A673 (cell line): ENCODE results near the gene RNU6-9. TPM values are rescaled to one million over a fixed set of nuclear protein-coding genes. Genes with fewer than 3 reads are reported as not detected.
A peak's percentile ranks its signal among the peaks of the same experiment; 100 is the strongest.

Experiments
- BruUV-seq: library from RNA; stranded (reverse); fragments of 400-500 nt; replicated peaks from 2 replicates; lab custom pipeline; 2021; lab: Mats Ljungman, UMichigan
- CTCF ChIA-PET: fragments of 300-600 bp; sonication (Branson Sonifier 250); formaldehyde crosslinking; loops from one replicate; lab custom pipeline; 2022; ENCODE audit warnings: antibody characterized with exemption; lab: Charles Lee
- POLR2A ChIA-PET: fragments of 300-600 bp; sonication (Branson Sonifier 250); formaldehyde crosslinking; loops from one replicate; lab custom pipeline; 2022; ENCODE audit warnings: antibody characterized with exemption; ENCODE audit not compliant: low non-redundant PET; lab: Charles Lee
- DNase-seq: peaks from one replicate; pipeline ENCODE4 v3.0.0-alpha.2; 2015; ENCODE audit warnings: low spot score
- H3K27ac ChIP-seq: fragments of 200-600 bp; sonication (generic); 2 replicates; pipeline ENCODE4 v1.5.1; 2016; ENCODE audit warnings: mixed run types, low read depth, mild to moderate bottlenecking, mixed read lengths, antibody characterized with exemption, low read length; ENCODE audit not compliant: poor library complexity, severe bottlenecking
- H3K27me3 ChIP-seq: fragments of 200-600 bp; sonication (generic); replicated peaks from 2 replicates; pipeline ENCODE4 v1.6.1; 2017; ENCODE audit warnings: mixed run types, low read depth, mild to moderate bottlenecking, mixed read lengths, antibody characterized with exemption, low read length; ENCODE audit not compliant: insufficient read depth, poor library complexity
- H3K36me3 ChIP-seq: fragments of 200-600 bp; sonication (generic); 2 replicates; pipeline ENCODE4 v1.6.1; 2016; ENCODE audit warnings: mixed run types, mild to moderate bottlenecking, mixed read lengths, antibody characterized with exemption, low read length; ENCODE audit not compliant: insufficient read depth, poor library complexity, severe bottlenecking
- H3K4me1 ChIP-seq: fragments of 200-600 bp; sonication (generic); 2 replicates; pipeline ENCODE4 v1.6.1; 2017; ENCODE audit warnings: mixed run types, mild to moderate bottlenecking, mixed read lengths, antibody characterized with exemption, low read length; ENCODE audit not compliant: insufficient read depth, poor library complexity, severe bottlenecking
- H3K4me3 ChIP-seq: fragments of 200-600 bp; sonication (generic); 2 replicates; pipeline ENCODE4 v1.5.1; 2016; ENCODE audit warnings: low read depth, mixed run types, mild to moderate bottlenecking, mixed read lengths, low read length; ENCODE audit not compliant: poor library complexity, severe bottlenecking
- H3K9me3 ChIP-seq: fragments of 200-600 bp; sonication (generic); 2 replicates; pipeline ENCODE4 v1.6.1; 2016; ENCODE audit warnings: mixed run types, low read depth, mild to moderate bottlenecking, mixed read lengths, antibody characterized with exemption, low read length; ENCODE audit not compliant: poor library complexity, severe bottlenecking
- EZH2 ChIP-seq: fragments of 200-600 bp; sonication (generic); IDR thresholded peaks from 2 replicates; pipeline ENCODE4 v1.6.1; 2017; ENCODE audit warnings: borderline replicate concordance, low read depth, mild to moderate bottlenecking, mixed read lengths, antibody characterized with exemption, low read length; ENCODE audit not compliant: poor library complexity, severe bottlenecking
- intact Hi-C: fragments of 100-400 bp; cut with micrococcal nuclease; formaldehyde crosslinking; loops from one replicate; pipeline ENCODE4 v1.10.0; 2022; ENCODE audit not compliant: unreplicated experiment
- total RNA-seq: library from RNA; stranded (reverse); gene quantifications from 2 replicates; pipeline ENCODE4 v1.2.3, GENCODE V29; 2021
- TF ChIP-seq, protein P1 (sequence below): fragments of 300-800, 200-600 bp; sonication (generic); conservative IDR thresholded peaks from 2 replicates; pipeline ENCODE4 v1.5.1; 2017; ENCODE audit warnings: low read depth, mild to moderate bottlenecking, antibody characterized with exemption, low read length, moderate library complexity, mixed read lengths

Gene RNU6-9
- total RNA-seq, 1 experiment from 2014 or later = not detected

DNA sequence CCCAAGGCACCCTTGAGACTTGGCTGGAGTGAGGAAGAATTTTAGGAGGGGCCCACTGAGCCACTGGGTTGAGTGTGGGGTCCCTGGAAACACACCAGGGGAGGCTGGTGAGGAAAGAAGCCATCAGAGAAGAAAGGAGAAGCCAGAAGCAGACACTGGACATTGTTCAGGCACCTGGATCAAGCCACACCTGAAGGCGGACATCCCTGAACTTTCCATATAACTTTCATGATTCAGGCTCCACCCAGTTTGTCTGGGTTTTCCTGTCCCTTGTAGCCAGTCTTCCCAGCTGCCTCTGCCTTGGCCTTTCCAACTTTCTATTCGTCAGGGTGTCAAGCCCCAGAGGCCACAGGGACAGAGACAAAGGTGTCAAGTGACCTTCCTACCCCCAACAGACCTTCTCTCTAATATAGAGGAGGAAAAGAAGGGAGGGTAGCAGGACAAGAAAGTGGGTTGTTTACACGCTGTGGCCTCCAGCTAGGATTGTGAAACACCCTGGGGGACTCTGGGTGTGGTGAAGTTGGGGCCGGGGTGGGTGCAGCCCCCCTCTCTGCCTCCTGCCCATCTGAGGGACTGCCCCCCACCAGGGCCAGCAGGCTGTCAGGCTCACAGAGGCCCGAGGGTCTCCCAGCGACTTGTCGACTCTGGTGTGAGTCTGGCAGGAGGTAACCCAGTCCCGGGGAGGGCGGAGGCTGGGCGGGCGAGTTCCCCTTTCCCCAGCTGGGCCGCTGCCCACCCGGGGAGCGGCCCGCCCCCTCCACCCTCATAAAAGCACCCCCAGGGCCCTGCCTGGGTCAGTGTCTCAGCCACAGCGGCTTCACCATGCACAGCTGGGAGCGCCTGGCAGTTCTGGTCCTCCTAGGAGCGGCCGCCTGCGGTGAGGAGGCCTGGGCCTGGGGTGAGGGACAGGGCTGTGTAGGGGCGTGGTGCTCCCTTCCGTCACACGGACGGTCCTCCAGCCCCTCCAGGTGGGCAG is 34.1 kb upstream of the RNU6-9 start, which contains the start of gene CFD:
CFD (plus strand) TSS at position 797 of the 976 bp plus-strand sequence; CDS start at position 823, 26 bp downstream.
- DNase-seq = no peak
- no peak within 1 kb of the TSS for H3K27ac ChIP-seq
- POLR2A ChIA-PET = no interaction called here

DNA sequence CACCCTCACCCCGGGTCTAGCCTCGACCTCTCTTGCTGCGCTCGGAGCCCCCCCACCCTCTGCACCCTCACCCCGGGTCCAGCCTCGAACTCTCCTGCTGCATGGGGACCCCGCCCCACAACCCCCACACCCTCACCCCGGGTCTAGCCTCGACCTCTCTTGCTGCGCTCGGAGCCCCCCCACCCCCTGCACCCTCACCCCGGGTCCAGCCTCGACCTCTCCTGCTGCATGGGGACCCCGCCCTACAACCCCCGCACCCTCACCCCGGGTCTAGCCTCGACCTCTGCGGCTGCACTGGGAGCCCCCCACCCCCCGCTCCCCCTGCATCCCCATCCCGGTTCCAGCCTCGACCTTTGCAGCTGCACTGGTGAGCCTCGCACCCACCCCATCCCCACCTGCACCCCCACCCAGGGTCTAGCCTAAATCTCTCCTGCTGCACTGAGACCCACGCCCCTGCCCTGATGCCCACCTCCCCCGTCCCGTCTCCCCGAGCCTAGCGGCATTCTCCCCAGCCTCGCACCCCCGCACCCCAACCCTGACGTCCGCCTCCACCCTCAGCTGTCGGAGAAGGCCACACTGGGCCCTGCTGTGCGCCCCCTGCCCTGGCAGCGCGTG is 32.0 kb upstream of the RNU6-9 start:
- TF ChIP-seq, protein P1, sequence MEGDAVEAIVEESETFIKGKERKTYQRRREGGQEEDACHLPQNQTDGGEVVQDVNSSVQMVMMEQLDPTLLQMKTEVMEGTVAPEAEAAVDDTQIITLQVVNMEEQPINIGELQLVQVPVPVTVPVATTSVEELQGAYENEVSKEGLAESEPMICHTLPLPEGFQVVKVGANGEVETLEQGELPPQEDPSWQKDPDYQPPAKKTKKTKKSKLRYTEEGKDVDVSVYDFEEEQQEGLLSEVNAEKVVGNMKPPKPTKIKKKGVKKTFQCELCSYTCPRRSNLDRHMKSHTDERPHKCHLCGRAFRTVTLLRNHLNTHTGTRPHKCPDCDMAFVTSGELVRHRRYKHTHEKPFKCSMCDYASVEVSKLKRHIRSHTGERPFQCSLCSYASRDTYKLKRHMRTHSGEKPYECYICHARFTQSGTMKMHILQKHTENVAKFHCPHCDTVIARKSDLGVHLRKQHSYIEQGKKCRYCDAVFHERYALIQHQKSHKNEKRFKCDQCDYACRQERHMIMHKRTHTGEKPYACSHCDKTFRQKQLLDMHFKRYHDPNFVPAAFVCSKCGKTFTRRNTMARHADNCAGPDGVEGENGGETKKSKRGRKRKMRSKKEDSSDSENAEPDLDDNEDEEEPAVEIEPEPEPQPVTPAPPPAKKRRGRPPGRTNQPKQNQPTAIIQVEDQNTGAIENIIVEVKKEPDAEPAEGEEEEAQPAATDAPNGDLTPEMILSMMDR = no peak
- no peak for TF ChIP-seq EZH2
- no peaks in the 10 kb centered on the region for H3K36me3 ChIP-seq
- CTCF ChIA-PET = no interaction called here
- no peaks in the 10 kb centered on the region for H3K9me3 ChIP-seq
- peaks cover 9% of the 10 kb centered on the region for H3K4me1 ChIP-seq
- BruUV-seq = no TSS peak
- no peak overlapping the region for H3K27ac ChIP-seq
- DNase-seq = no peak
- intact Hi-C loops = loop anchor here (5.0 to 10.0 kb wide), 3 partner anchors 89 to 384 kb away; partner anchors contain the start of genes ATP5F1D, MIDN and WDR18
- H3K4me3 ChIP-seq = peak overlapping the region; percentile 51
- POLR2A ChIA-PET = no interaction called here
- no peaks in the 10 kb centered on the region for H3K27me3 ChIP-seq

More for the DNA sequence above, 34.1 kb upstream of the RNU6-9 start, which contains the start of gene CFD:
- no peaks in the 10 kb centered on the region for H3K36me3 ChIP-seq
- H3K27me3 ChIP-seq = no peaks in the 10 kb centered on the region
- CTCF ChIA-PET = no interaction called here
- no peaks in the 10 kb centered on the region for H3K9me3 ChIP-seq
- no peak for TF ChIP-seq EZH2
- TF ChIP-seq, protein P1 = no peak
- H3K4me3 ChIP-seq = peak within 1 kb of the TSS; percentile 51
- H3K4me1 ChIP-seq = peaks cover 9% of the 10 kb centered on the region
- no TSS peak for BruUV-seq
- intact Hi-C loops = no loop called here

DNA sequence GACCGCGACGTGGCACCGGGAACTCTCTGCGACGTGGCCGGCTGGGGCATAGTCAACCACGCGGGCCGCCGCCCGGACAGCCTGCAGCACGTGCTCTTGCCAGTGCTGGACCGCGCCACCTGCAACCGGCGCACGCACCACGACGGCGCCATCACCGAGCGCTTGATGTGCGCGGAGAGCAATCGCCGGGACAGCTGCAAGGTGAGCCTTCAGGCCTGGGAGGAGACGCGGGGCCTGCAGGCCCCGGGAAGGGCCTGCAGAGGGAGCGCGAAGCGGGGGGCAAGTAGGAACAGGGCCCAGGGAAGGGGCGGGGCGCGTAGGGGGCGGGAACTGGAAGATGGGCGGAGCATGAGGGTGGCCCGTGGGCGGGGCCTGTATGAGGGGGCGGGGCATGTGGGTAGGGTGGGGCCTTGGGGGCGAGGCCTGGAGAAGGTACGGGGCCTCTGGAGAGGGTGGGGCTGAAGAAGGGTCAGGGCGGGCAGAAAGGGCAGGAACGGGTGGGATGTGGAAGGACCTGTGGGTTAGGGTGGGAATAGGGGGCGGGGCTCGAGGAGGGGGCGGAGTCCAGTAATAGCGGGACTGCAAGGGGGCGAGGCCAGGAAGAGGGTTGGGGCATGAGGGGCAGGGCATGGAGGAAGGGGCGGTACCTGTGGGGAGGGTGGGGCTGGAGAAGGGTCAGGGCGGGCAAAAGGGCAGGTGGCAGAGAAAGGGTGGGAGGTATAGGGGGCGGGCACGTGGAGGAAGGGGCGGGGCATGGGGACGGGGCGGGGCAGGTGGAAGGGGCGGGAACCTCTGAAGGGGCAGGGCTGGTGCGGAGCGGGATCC is 31.3 kb upstream of the RNU6-9 start:
- POLR2A ChIA-PET = no interaction called here
- CTCF ChIA-PET = no interaction called here
- Histone ChIP-seq H3K4me3 (no peak overlapping the region), H3K27me3 (no peaks in the 10 kb centered on the region), H3K4me1 (peaks cover 11% of the 10 kb centered on the region), H3K36me3 (no peaks in the 10 kb centered on the region), H3K27ac (no peak overlapping the region), H3K9me3 (no peaks in the 10 kb centered on the region)
- TF ChIP-seq EZH2 = no peak
- TF ChIP-seq, protein P1 = peak; percentile 45
- peak; percentile 73 for DNase-seq
- intact Hi-C loops = loop anchor here (2.0 to 10.0 kb wide), 4 partner anchors 59 to 383 kb away; partner anchors contain the start of genes ATP5F1D, MIDN and WDR18
- no TSS peak for BruUV-seq
